WTC11 (cell line): ENCODE data around the gene CATSPERZ. TPM values are rescaled to one million over a fixed set of nuclear protein-coding genes. Genes with fewer than 3 reads are reported as not detected.

Source experiments
- ATAC-seq: fragments of 200-7000 bp; cut with Tn5 transposase; 2 replicates; pipeline ENCODE4 v1.10.0; 2021; ENCODE audit warnings: mild to moderate bottlenecking, moderate library complexity
- CTCF ChIA-PET: fragments of 300-600 bp; sonication (Branson Sonifier 250); formaldehyde crosslinking; loops from one replicate; lab custom pipeline; 2021; ENCODE audit warnings: antibody characterized with exemption; lab: Charles Lee
- POLR2A ChIA-PET: fragments of 350-600 bp; sonication (Branson Sonifier 250); formaldehyde crosslinking; loops from one replicate; lab custom pipeline; 2021; ENCODE audit warnings: antibody characterized with exemption; lab: Charles Lee
- DNase-seq: peaks from one replicate; pipeline ENCODE4 v3.0.0; 2021; ENCODE audit warnings: low spot score
- H3K27ac Mint-ChIP-seq: 2 replicates; pipeline ENCODE4 v1.8.0; 2021; ENCODE audit warnings: mixed read lengths
- H3K27me3 Mint-ChIP-seq: 2 replicates; pipeline ENCODE4 v1.8.0; 2021; ENCODE audit warnings: low read depth, mild to moderate bottlenecking, moderate library complexity, mixed read lengths
- H3K36me3 Mint-ChIP-seq: 2 replicates; pipeline ENCODE4 v1.8.0; 2021; ENCODE audit warnings: mixed read lengths
- H3K4me1 Mint-ChIP-seq: 2 replicates; pipeline ENCODE4 v1.8.0; 2022; ENCODE audit warnings: mixed read lengths
- H3K4me3 Mint-ChIP-seq: 2 replicates; pipeline ENCODE4 v1.8.0; 2021; ENCODE audit warnings: mild to moderate bottlenecking, moderate library complexity, mixed read lengths
- H3K9me3 Mint-ChIP-seq: 2 replicates; pipeline ENCODE4 v1.8.0; 2021; ENCODE audit warnings: mixed read lengths
- CREB1 ChIP-seq: sonication (generic); formaldehyde crosslinking; IDR thresholded peaks from 2 replicates; pipeline ENCODE4 v1.8.0; 2023; ENCODE audit warnings: mild to moderate bottlenecking, missing genetic modification reagents
- EMX1 ChIP-seq: fragments of 250-450 bp; sonication (Bioruptor Pico); IDR thresholded peaks from 2 replicates; pipeline ENCODE4 v1.8.0; 2021; ENCODE audit warnings: mild to moderate bottlenecking
- ESRRA ChIP-seq: sonication (generic); formaldehyde crosslinking; IDR thresholded peaks from 2 replicates; pipeline ENCODE4 v1.8.1; 2022; ENCODE audit warnings: mild to moderate bottlenecking, missing genetic modification reagents, borderline replicate concordance
- ETV6 ChIP-seq: sonication (generic); formaldehyde crosslinking; IDR thresholded peaks from 2 replicates; pipeline ENCODE4 v1.8.1; 2022; ENCODE audit warnings: mild to moderate bottlenecking, missing genetic modification reagents
- FOXK1 ChIP-seq: sonication (generic); formaldehyde crosslinking; IDR thresholded peaks from 2 replicates; pipeline ENCODE4 v1.8.0; 2022; ENCODE audit warnings: mild to moderate bottlenecking, moderate library complexity, missing genetic modification reagents
- FOXP1 ChIP-seq: sonication (generic); formaldehyde crosslinking; IDR thresholded peaks from 2 replicates; pipeline ENCODE4 v1.8.0; 2022; ENCODE audit warnings: missing genetic modification reagents, mild to moderate bottlenecking, moderate library complexity, borderline replicate concordance
- NFATC4 ChIP-seq: fragments of 250-450 bp; sonication (Bioruptor Pico); IDR thresholded peaks from 2 replicates; pipeline ENCODE4 v1.9.0; 2021; ENCODE audit warnings: mild to moderate bottlenecking
- NR1H2 ChIP-seq: sonication (generic); formaldehyde crosslinking; IDR thresholded peaks from 2 replicates; pipeline ENCODE4 v1.9.0; 2021; ENCODE audit warnings: mild to moderate bottlenecking, moderate library complexity, missing genetic modification reagents
- PRRX2 ChIP-seq: fragments of 250-450 bp; sonication (Bioruptor Pico); IDR thresholded peaks from 2 replicates; pipeline ENCODE4 v1.8.0; 2021; ENCODE audit warnings: mild to moderate bottlenecking
- SMAD3 ChIP-seq: sonication (generic); formaldehyde crosslinking; IDR thresholded peaks from 2 replicates; pipeline ENCODE4 v1.8.0; 2022; ENCODE audit warnings: missing genetic modification reagents, mild to moderate bottlenecking, borderline replicate concordance
- ZNF232 ChIP-seq: sonication (generic); formaldehyde crosslinking; IDR thresholded peaks from 2 replicates; pipeline ENCODE4 v1.8.0; 2022; ENCODE audit warnings: mild to moderate bottlenecking, missing genetic modification reagents
- ZNF396 ChIP-seq: fragments of 250-450 bp; sonication (Bioruptor Pico); IDR thresholded peaks from 2 replicates; pipeline ENCODE4 v1.8.0; 2021; ENCODE audit warnings: mild to moderate bottlenecking, moderate library complexity, borderline replicate concordance
- total RNA-seq: library from RNA; stranded (reverse); gene quantifications from 3 replicates; pipeline ENCODE4 v1.2.3, GENCODE V29; 2021
- TF ChIP-seq, protein P1 (sequence below): sonication (generic); formaldehyde crosslinking; IDR thresholded peaks from 2 replicates; pipeline ENCODE4 v1.8.1; 2022; ENCODE audit warnings: missing genetic modification reagents, borderline replicate concordance
- TF ChIP-seq, protein P2 (sequence below): sonication (generic); formaldehyde crosslinking; IDR thresholded peaks from 2 replicates; pipeline ENCODE4 v1.8.0; 2022; ENCODE audit warnings: mild to moderate bottlenecking, missing genetic modification reagents
- TF ChIP-seq, protein P3 (sequence below): sonication (generic); formaldehyde crosslinking; IDR thresholded peaks from 2 replicates; pipeline ENCODE4 v1.8.1; 2023; ENCODE audit warnings: mild to moderate bottlenecking, missing genetic modification reagents, moderate library complexity
- TF ChIP-seq, protein P4 (sequence below): sonication (generic); formaldehyde crosslinking; IDR thresholded peaks from 2 replicates; pipeline ENCODE4 v1.8.0; 2023; ENCODE audit warnings: mild to moderate bottlenecking, missing genetic modification reagents
- TF ChIP-seq, protein P5 (sequence below): sonication (generic); formaldehyde crosslinking; IDR thresholded peaks from 2 replicates; pipeline ENCODE4 v1.8.1; 2022; ENCODE audit warnings: low read depth, mild to moderate bottlenecking, moderate library complexity, missing genetic modification reagents, borderline replicate concordance
- TF ChIP-seq, protein P6 (sequence below): fragments of 250-450 bp; sonication (Bioruptor Pico); IDR thresholded peaks from 2 replicates; pipeline ENCODE4 v2.1.2; 2022; ENCODE audit warnings: mild to moderate bottlenecking, moderate library complexity
- TF ChIP-seq, protein P7 (sequence below): fragments of 250-450 bp; sonication (Bioruptor Pico); IDR thresholded peaks from 2 replicates; pipeline ENCODE4 v1.9.0; 2021; ENCODE audit warnings: moderate library complexity, mild to moderate bottlenecking, inconsistent platforms, borderline replicate concordance
- TF ChIP-seq, protein P8 (sequence below): sonication (generic); formaldehyde crosslinking; IDR thresholded peaks from 2 replicates; pipeline ENCODE4 v1.8.1; 2023; ENCODE audit warnings: mild to moderate bottlenecking, missing genetic modification reagents
- TF ChIP-seq, protein P9 (sequence below): sonication (generic); formaldehyde crosslinking; IDR thresholded peaks from 2 replicates; pipeline ENCODE4 v1.8.1; 2022; ENCODE audit warnings: low read depth, missing genetic modification reagents, borderline replicate concordance

Gene CATSPERZ
- total RNA-seq, 1 experiment from 2014 or later: 2.5 TPM

DNA sequence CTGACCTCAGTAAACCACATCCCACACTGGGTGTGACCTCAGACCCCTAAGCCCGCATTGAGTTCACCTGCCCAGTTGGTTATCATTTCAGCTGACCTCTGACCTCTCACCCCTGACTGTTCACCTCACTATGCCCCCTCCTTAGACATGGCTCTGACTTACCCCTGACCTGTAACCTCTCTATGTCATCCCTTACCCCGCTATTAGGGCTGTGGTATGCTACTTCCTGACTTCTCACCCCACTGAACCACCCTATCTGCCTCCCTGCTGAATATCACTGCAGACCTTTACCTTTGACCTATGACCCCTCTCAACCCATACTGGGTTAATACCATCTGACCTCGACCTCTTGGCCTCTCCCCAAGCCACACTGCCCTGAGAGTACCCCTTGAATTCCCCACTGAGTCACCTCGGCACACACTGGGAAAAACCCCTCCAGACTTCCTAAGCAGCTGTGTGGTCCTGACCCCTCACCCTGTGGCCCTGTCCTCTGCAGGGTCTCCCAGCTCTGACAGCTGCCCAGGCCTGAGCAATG is 40.6 kb upstream of the CATSPERZ start:
- DNase-seq: no peak

DNA sequence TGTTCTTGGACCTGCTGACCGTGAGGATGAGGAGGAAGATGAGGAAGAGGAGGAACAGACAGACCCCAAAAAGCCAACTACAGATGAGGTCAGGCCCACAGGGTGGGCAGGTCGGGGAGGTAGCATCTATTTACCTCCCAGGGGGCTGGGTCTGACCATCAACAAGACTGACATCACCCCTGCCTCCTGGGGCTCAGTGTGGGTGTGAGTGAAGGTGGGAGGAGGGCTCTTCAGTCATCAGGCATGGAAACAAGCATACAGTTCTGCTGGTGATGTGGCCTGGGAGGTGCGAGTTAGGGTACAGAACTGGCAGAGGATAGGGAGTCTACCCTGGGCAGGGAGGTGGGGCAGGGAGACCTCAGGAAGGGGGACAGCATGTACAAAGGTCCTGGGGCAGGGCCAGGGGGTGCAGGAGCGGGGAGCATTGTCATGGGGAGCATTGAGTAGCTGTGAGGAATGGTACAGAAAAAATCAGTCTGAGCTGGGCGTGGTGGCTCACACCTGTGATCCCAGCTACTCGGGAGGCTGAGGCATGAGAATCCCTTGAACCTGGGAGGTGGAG is 39.9 kb upstream of the CATSPERZ start:
- no peaks in the 10 kb centered on the region for H3K27me3 Mint-ChIP-seq
- H3K4me1 Mint-ChIP-seq: no peaks in the 10 kb centered on the region; the same call in 1 of the 2 replicates
- ChIA-PET POLR2A (no interaction called here), CTCF (interaction anchor here (1.5 kb wide), 1 partner anchor 10 kb away, joined by 4 read pairs; no protein-coding TSS in a partner anchor)
- DNase-seq (no peak), ATAC-seq (no peak)
- no peak overlapping the region for H3K27ac Mint-ChIP-seq
- H3K9me3 Mint-ChIP-seq: no peaks in the 10 kb centered on the region
- H3K36me3 Mint-ChIP-seq: peaks cover 37% of the 10 kb centered on the region
- H3K4me3 Mint-ChIP-seq: no peak overlapping the region
- TF ChIP-seq, protein P1, sequence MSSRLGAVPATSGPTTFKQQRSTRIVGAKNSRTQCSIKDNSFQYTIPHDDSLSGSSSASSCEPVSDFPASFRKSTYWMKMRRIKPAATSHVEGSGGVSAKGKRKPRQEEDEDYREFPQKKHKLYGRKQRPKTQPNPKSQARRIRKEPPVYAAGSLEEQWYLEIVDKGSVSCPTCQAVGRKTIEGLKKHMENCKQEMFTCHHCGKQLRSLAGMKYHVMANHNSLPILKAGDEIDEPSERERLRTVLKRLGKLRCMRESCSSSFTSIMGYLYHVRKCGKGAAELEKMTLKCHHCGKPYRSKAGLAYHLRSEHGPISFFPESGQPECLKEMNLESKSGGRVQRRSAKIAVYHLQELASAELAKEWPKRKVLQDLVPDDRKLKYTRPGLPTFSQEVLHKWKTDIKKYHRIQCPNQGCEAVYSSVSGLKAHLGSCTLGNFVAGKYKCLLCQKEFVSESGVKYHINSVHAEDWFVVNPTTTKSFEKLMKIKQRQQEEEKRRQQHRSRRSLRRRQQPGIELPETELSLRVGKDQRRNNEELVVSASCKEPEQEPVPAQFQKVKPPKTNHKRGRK: no peak
- no peak for TF ChIP-seq PRRX2
- no peak for TF ChIP-seq FOXK1 (CRISPR knock-in tag)
- TF ChIP-seq, protein P2, sequence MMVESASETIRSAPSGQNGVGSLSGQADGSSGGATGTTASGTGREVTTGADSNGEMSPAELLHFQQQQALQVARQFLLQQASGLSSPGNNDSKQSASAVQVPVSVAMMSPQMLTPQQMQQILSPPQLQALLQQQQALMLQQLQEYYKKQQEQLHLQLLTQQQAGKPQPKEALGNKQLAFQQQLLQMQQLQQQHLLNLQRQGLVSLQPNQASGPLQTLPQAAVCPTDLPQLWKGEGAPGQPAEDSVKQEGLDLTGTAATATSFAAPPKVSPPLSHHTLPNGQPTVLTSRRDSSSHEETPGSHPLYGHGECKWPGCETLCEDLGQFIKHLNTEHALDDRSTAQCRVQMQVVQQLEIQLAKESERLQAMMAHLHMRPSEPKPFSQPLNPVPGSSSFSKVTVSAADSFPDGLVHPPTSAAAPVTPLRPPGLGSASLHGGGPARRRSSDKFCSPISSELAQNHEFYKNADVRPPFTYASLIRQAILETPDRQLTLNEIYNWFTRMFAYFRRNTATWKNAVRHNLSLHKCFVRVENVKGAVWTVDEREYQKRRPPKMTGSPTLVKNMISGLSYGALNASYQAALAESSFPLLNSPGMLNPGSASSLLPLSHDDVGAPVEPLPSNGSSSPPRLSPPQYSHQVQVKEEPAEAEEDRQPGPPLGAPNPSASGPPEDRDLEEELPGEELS (CRISPR knock-in tag): no peak
- no peak for TF ChIP-seq ZNF232
- TF ChIP-seq NFATC4: no peak
- TF ChIP-seq, protein P3, sequence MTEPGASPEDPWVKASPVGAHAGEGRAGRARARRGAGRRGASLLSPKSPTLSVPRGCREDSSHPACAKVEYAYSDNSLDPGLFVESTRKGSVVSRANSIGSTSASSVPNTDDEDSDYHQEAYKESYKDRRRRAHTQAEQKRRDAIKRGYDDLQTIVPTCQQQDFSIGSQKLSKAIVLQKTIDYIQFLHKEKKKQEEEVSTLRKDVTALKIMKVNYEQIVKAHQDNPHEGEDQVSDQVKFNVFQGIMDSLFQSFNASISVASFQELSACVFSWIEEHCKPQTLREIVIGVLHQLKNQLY (CRISPR knock-in tag): no peak
- no peak for TF ChIP-seq CREB1
- TF ChIP-seq, protein P4, sequence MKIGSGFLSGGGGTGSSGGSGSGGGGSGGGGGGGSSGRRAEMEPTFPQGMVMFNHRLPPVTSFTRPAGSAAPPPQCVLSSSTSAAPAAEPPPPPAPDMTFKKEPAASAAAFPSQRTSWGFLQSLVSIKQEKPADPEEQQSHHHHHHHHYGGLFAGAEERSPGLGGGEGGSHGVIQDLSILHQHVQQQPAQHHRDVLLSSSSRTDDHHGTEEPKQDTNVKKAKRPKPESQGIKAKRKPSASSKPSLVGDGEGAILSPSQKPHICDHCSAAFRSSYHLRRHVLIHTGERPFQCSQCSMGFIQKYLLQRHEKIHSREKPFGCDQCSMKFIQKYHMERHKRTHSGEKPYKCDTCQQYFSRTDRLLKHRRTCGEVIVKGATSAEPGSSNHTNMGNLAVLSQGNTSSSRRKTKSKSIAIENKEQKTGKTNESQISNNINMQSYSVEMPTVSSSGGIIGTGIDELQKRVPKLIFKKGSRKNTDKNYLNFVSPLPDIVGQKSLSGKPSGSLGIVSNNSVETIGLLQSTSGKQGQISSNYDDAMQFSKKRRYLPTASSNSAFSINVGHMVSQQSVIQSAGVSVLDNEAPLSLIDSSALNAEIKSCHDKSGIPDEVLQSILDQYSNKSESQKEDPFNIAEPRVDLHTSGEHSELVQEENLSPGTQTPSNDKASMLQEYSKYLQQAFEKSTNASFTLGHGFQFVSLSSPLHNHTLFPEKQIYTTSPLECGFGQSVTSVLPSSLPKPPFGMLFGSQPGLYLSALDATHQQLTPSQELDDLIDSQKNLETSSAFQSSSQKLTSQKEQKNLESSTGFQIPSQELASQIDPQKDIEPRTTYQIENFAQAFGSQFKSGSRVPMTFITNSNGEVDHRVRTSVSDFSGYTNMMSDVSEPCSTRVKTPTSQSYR: no peak
- no peak for TF ChIP-seq FOXP1 (CRISPR knock-in tag)
- TF ChIP-seq, protein P5, sequence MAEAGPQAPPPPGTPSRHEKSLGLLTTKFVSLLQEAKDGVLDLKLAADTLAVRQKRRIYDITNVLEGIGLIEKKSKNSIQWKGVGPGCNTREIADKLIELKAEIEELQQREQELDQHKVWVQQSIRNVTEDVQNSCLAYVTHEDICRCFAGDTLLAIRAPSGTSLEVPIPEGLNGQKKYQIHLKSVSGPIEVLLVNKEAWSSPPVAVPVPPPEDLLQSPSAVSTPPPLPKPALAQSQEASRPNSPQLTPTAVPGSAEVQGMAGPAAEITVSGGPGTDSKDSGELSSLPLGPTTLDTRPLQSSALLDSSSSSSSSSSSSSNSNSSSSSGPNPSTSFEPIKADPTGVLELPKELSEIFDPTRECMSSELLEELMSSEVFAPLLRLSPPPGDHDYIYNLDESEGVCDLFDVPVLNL (CRISPR knock-in tag): no peak
- TF ChIP-seq NR1H2: no peak
- no peak for TF ChIP-seq EMX1
- TF ChIP-seq SMAD3: no peak
- TF ChIP-seq, protein P6, sequence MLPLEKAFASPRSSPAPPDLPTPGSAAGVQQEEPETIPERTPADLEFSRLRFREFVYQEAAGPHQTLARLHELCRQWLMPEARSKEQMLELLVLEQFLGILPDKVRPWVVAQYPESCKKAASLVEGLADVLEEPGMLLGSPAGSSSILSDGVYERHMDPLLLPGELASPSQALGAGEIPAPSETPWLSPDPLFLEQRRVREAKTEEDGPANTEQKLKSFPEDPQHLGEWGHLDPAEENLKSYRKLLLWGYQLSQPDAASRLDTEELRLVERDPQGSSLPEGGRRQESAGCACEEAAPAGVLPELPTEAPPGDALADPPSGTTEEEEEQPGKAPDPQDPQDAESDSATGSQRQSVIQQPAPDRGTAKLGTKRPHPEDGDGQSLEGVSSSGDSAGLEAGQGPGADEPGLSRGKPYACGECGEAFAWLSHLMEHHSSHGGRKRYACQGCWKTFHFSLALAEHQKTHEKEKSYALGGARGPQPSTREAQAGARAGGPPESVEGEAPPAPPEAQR (CRISPR knock-in tag): no peak

More for the DNA sequence above, 40.6 kb upstream of the CATSPERZ start:
- CTCF ChIA-PET: interaction anchor here (1.2 kb wide), 1 partner anchor 55 kb away, joined by 3 read pairs; no protein-coding TSS in a partner anchor
- no peak overlapping the region for H3K4me3 Mint-ChIP-seq
- TF ChIP-seq, protein P7, sequence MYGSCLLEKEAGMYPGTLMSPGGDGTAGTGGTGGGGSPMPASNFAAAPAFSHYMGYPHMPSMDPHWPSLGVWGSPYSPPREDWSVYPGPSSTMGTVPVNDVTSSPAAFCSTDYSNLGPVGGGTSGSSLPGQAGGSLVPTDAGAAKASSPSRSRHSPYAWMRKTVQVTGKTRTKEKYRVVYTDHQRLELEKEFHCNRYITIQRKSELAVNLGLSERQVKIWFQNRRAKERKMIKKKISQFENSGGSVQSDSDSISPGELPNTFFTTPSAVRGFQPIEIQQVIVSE (CRISPR knock-in tag): no peak
- TF ChIP-seq ESRRA (CRISPR knock-in tag) (no peak), ZNF396 (CRISPR knock-in tag) (no peak), ETV6 (no peak)
- TF ChIP-seq, protein P8, sequence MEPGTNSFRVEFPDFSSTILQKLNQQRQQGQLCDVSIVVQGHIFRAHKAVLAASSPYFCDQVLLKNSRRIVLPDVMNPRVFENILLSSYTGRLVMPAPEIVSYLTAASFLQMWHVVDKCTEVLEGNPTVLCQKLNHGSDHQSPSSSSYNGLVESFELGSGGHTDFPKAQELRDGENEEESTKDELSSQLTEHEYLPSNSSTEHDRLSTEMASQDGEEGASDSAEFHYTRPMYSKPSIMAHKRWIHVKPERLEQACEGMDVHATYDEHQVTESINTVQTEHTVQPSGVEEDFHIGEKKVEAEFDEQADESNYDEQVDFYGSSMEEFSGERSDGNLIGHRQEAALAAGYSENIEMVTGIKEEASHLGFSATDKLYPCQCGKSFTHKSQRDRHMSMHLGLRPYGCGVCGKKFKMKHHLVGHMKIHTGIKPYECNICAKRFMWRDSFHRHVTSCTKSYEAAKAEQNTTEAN: no peak
- TF ChIP-seq, protein P9, sequence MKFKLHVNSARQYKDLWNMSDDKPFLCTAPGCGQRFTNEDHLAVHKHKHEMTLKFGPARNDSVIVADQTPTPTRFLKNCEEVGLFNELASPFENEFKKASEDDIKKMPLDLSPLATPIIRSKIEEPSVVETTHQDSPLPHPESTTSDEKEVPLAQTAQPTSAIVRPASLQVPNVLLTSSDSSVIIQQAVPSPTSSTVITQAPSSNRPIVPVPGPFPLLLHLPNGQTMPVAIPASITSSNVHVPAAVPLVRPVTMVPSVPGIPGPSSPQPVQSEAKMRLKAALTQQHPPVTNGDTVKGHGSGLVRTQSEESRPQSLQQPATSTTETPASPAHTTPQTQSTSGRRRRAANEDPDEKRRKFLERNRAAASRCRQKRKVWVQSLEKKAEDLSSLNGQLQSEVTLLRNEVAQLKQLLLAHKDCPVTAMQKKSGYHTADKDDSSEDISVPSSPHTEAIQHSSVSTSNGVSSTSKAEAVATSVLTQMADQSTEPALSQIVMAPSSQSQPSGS (CRISPR knock-in tag): no peak
- TF ChIP-seq, all 79 proteins: peak for 0
- H3K4me1 Mint-ChIP-seq: no peaks in the 10 kb centered on the region; the same call in 1 of the 2 replicates
- H3K36me3 Mint-ChIP-seq: peaks cover 37% of the 10 kb centered on the region
- POLR2A ChIA-PET: no interaction called here
- no peaks in the 10 kb centered on the region for H3K9me3 Mint-ChIP-seq
- no peak overlapping the region; the same call in 1 of the 2 replicates for H3K27ac Mint-ChIP-seq
- H3K27me3 Mint-ChIP-seq: no peaks in the 10 kb centered on the region
- ATAC-seq: no peak
